Neutrophil (primary cell): ENCODE data around the gene PTGDR2.

Experiments used
- H3K27ac ChIP-seq: fragments of 200-600 bp; sonication (generic); 2 replicates; pipeline ENCODE4 v1.5.1; 2016; ENCODE audit warnings: mild to moderate bottlenecking, moderate library complexity
- H3K27me3 ChIP-seq: fragments of 200-600 bp; sonication (generic); 2 replicates; pipeline ENCODE4 v1.6.0; 2016; ENCODE audit warnings: mild to moderate bottlenecking
- H3K36me3 ChIP-seq: fragments of 200-600 bp; sonication (generic); 2 replicates; pipeline ENCODE4 v1.5.1; 2017
- H3K4me1 ChIP-seq, 2 experiments: fragments of 200-600 bp in 1 of 2; sonication (generic) in 1 of 2; 1 replicate in 1 of 2; 2 replicates in 1 of 2; pipeline versions ENCODE4 v1.5.1 to v1.6.1; 2013 to 2016; ENCODE audit warnings: low read depth in 1 of 2, low read length in 1 of 2, mild to moderate bottlenecking in 1 of 2, moderate library complexity in 1 of 2; ENCODE audit not compliant: control insufficient read depth in 1 of 2, insufficient read depth in 1 of 2
- H3K4me3 ChIP-seq, 2 experiments: fragments of 200-600 bp in 1 of 2; sonication (generic) in 1 of 2; 1 replicate in 1 of 2; 2 replicates in 1 of 2; pipeline ENCODE4 v1.5.1; 2013 to 2016; ENCODE audit warnings: low read depth in 1 of 2, low read length in 1 of 2, mild to moderate bottlenecking in 1 of 2, moderate library complexity in 1 of 2
- H3K9me3 ChIP-seq: fragments of 200-600 bp; sonication (generic); 2 replicates; pipeline ENCODE4 v1.5.1; 2016
- CTCF ChIP-seq: fragments of 200-600 bp; sonication (generic); IDR thresholded peaks from 2 replicates; pipeline ENCODE4 v1.5.1; 2016; ENCODE audit warnings: antibody characterized with exemption

The PTGDR2 gene

GRCh38 chr11:60844045-60844869, 11.5 kb downstream of the PTGDR2 start:
- H3K9me3 ChIP-seq: no peaks in the 10 kb centered on the region
- no peak overlapping the region for H3K27ac ChIP-seq
- no peak overlapping the region for H3K4me3 ChIP-seq
- no peaks in the 10 kb centered on the region for H3K36me3 ChIP-seq
- peaks cover 16 to 20% of the 10 kb centered on the region in 2 experiments for H3K4me1 ChIP-seq
- no peaks in the 10 kb centered on the region for H3K27me3 ChIP-seq
- TF ChIP-seq CTCF: no peak

- H3K27ac ChIP-seq: no peak overlapping the region
- H3K9me3 ChIP-seq: no peaks in the 10 kb centered on the region
- no peak for TF ChIP-seq CTCF
- no peaks in the 10 kb centered on the region for H3K36me3 ChIP-seq
- peaks cover 15 to 16% of the 10 kb centered on the region in 2 experiments for H3K4me1 ChIP-seq
- H3K4me3 ChIP-seq: peak overlapping the region; percentile 67 to 73
- no peaks in the 10 kb centered on the region for H3K27me3 ChIP-seq
Observed at GRCh38 chr11:60842668-60843600, 12.8 kb downstream of the PTGDR2 start.

GRCh38 chr11:60841797-60842667, 13.7 kb downstream of the PTGDR2 start, which contains the start of gene CCDC86:
CCDC86 (plus strand) TSS chr11:60842113; CDS start chr11:60842125, 12 bp downstream.
- H3K27me3 ChIP-seq: no peaks in the 10 kb centered on the region
- TF ChIP-seq CTCF: no peak
- peak within 1 kb of the TSS; percentile 67 to 73 for H3K4me3 ChIP-seq
- no peak within 1 kb of the TSS for H3K27ac ChIP-seq
- H3K4me1 ChIP-seq: peaks cover 15 to 16% of the 10 kb centered on the region in 2 experiments
- H3K9me3 ChIP-seq: no peaks in the 10 kb centered on the region
- H3K36me3 ChIP-seq: no peaks in the 10 kb centered on the region

- no peak for TF ChIP-seq CTCF
- Histone ChIP-seq H3K27ac (no peak overlapping the region), H3K9me3 (no peaks in the 10 kb centered on the region), H3K27me3 (no peaks in the 10 kb centered on the region), H3K4me1 (peaks cover 15 to 16% of the 10 kb centered on the region in 2 experiments), H3K36me3 (no peaks in the 10 kb centered on the region), H3K4me3 (no peak overlapping the region)
Observed at GRCh38 chr11:60840470-60841430, 15.0 kb downstream of the PTGDR2 start.
